Measurements from ENCODE around the gene IGFBP2. TPM values are rescaled to one million over a fixed set of nuclear protein-coding genes. Genes with fewer than 3 reads are reported as not detected.
A peak's percentile ranks its signal among the peaks of the same experiment; 100 is the strongest.

IGFBP2 gene
- total and polyA plus RNA-seq, 2 of the 4 experiments (the other 2 are of a cell fraction), result 33.5 to 236 TPM

DNA sequence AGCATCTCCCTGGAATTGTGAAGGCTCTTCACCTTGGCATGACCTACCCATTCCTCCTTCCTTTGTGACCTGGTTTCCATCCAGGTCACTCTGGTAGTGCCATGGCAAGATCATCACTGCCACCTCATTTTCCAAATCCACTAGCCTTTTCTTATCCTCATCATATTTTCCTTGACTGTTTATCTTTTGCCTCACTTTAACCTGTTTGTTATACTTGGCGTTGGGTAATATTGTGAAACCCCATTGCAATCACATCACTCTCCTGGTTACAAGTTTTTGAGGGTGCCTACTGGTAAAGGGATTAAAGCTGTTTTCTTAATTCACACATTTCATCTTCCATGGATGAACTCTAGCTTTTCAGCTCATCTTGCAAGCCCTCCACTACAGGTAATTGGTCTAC, 39.1 kb upstream of the IGFBP2 start:
- no peak overlapping the region for H3K4me2 ChIP-seq (ENCODE audit: low read depth, low read length)
- ATAC-seq (ENCODE audit: low read depth) (no peak), DNase-seq (no peak)
- no peak overlapping the region for H3K56ac ChIP-seq (ENCODE audit: extremely low read depth, insufficient read depth, low read length)
- no peak overlapping the region for H2BK120ac ChIP-seq (ENCODE audit: low read depth, low read length)
- WGBS, 2 experiments (ENCODE audit: extremely low coverage in 2 of 2, insufficient read length in 1 of 2), result no CpG with 5 or more reads among the region's 1 CpG
- H3K18ac ChIP-seq (ENCODE audit: low read depth, low read length), result no peak overlapping the region
- no TSS peak for BruUV-seq (replicated peaks)
- peak; percentile 37; the same call in 1 of the 2 replicates for TF ChIP-seq CEBPB (IDR thresholded peaks at IDR 0.05; ENCODE audit: low read depth, low read length)
- TF ChIP-seq, protein P1, sequence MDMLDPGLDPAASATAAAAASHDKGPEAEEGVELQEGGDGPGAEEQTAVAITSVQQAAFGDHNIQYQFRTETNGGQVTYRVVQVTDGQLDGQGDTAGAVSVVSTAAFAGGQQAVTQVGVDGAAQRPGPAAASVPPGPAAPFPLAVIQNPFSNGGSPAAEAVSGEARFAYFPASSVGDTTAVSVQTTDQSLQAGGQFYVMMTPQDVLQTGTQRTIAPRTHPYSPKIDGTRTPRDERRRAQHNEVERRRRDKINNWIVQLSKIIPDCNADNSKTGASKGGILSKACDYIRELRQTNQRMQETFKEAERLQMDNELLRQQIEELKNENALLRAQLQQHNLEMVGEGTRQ (IDR thresholded peaks at IDR 0.05; ENCODE audit: low read depth, low read length), result no peak
- no peaks in the 10 kb centered on the region for H4K20me1 ChIP-seq (ENCODE audit: insufficient read depth, low read length)
- H3K36me3 ChIP-seq (ENCODE audit: control insufficient read depth, insufficient read depth, low read length), result no peaks in the 10 kb centered on the region
- in situ Hi-C loops (cut with MboI; ENCODE audit: low sequenced_read_pairs) (no loop called here), intact Hi-C loops (cut with micrococcal nuclease) (no loop called here), dilution Hi-C loops (cut with HindIII; ENCODE audit: low sequenced_read_pairs, unreplicated experiment) (no loop called here)
- ChIA-PET CTCF (no interaction called here), POLR2A (ENCODE audit: unreplicated experiment) (no interaction called here)
- H3K23ac ChIP-seq (ENCODE audit: low read depth, low read length), result no peak overlapping the region
- H3K27me3 ChIP-seq (ENCODE audit: control insufficient read depth, insufficient read depth, low read length), result peaks cover 2% of the 10 kb centered on the region; the same call in 1 of the 2 replicates
- no peaks in the 10 kb centered on the region for H3K9me3 ChIP-seq (ENCODE audit: control insufficient read depth, insufficient read depth, low read length)
- 0 out of 2 replicates have a peak overlapping the region, but pooled peaks have one; percentile 25 for H2BK20ac ChIP-seq (ENCODE audit: low read depth, low read length)
- H2AFZ ChIP-seq (replicated peaks; ENCODE audit: low read length, poor library complexity), result no peak overlapping the region
- H3K79me1 ChIP-seq (ENCODE audit: low read depth in 1 of 2, low read length in 2 of 2), result no peaks in the 10 kb centered on the region
- no peak overlapping the region for H2BK5ac ChIP-seq (ENCODE audit: low read depth, low read length, poor library complexity, severe bottlenecking)
- peaks cover 8% of the 10 kb centered on the region for H3K4me1 ChIP-seq (ENCODE audit: control insufficient read depth, insufficient read depth, low read length)
- no peak overlapping the region for H4K5ac ChIP-seq (ENCODE audit: low read depth, low read length)
- H3K4ac ChIP-seq (ENCODE audit: low read depth, low read length), result no peak overlapping the region
- no peak overlapping the region for H4K91ac ChIP-seq (ENCODE audit: insufficient read depth, low read depth, low read length)
- no peak overlapping the region for H2BK15ac ChIP-seq (ENCODE audit: low read depth, low read length)
- H2AK9ac ChIP-seq (replicated peaks; ENCODE audit: low read depth, low read length, poor library complexity), result no peak overlapping the region
- H3K27ac ChIP-seq (ENCODE audit: insufficient read depth, low read length), result no peak overlapping the region
- H4K8ac ChIP-seq (ENCODE audit: low read depth in 2 of 2, low read length in 2 of 2), result no peak overlapping the region
- H3K14ac ChIP-seq (replicated peaks; ENCODE audit: low read depth, low read length), result no peak overlapping the region
- H2AK5ac ChIP-seq (ENCODE audit: low read depth, low read length), result 0 out of 2 replicates have a peak overlapping the region, but pooled peaks have one; percentile 7
- no peak overlapping the region for H3K4me3 ChIP-seq (ENCODE audit: insufficient read depth, low read depth, low read length)
- no peak overlapping the region for H3K9ac ChIP-seq (ENCODE audit: low read depth, low read length)
- H3K9me1 ChIP-seq (ENCODE audit: insufficient read depth, low read length), result peaks cover 7% of the 10 kb centered on the region; the same call in 1 of the 2 replicates
